Measurements from ENCODE around the gene LYRM4. TPM values are rescaled to one million over a fixed set of nuclear protein-coding genes. Genes with fewer than 3 reads are reported as not detected.

The LYRM4 gene
- total and polyA plus RNA-seq, 2 donors (not counting 1 experiment from before 2014, with no cell fraction given) = 22.1 to 29.5 TPM

DNA sequence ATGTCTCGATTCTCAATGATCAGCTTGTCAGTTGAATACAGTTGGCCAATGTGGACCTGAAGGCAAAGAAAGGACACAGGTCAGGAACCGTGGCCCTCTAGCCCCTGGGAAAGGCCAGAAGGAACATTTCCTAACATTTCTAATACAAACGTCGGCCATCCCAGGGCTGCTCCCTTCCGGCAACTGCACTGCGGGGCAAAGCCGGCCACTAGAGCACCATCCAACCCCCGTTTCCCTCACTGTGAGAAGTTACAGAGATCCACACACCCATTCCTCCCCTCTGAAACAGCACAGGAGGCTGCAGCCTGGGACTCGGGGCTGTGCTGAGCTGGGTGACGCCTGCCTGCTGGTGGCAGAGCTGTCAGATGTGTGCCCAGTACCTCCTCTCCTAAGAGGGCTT, 151.3 kb downstream of the LYRM4 start:
- intact Hi-C loops (cut with micrococcal nuclease) = no loop called here
- TF ChIP-seq EZH2 (IDR thresholded peaks at IDR 0.05; ENCODE audit: borderline replicate concordance, insufficient read depth, low read depth, low read length, poor library complexity, severe bottlenecking) = no peak
- TF ChIP-seq, protein P1, sequence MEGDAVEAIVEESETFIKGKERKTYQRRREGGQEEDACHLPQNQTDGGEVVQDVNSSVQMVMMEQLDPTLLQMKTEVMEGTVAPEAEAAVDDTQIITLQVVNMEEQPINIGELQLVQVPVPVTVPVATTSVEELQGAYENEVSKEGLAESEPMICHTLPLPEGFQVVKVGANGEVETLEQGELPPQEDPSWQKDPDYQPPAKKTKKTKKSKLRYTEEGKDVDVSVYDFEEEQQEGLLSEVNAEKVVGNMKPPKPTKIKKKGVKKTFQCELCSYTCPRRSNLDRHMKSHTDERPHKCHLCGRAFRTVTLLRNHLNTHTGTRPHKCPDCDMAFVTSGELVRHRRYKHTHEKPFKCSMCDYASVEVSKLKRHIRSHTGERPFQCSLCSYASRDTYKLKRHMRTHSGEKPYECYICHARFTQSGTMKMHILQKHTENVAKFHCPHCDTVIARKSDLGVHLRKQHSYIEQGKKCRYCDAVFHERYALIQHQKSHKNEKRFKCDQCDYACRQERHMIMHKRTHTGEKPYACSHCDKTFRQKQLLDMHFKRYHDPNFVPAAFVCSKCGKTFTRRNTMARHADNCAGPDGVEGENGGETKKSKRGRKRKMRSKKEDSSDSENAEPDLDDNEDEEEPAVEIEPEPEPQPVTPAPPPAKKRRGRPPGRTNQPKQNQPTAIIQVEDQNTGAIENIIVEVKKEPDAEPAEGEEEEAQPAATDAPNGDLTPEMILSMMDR (IDR thresholded peaks at IDR 0.05) = no peak

DNA sequence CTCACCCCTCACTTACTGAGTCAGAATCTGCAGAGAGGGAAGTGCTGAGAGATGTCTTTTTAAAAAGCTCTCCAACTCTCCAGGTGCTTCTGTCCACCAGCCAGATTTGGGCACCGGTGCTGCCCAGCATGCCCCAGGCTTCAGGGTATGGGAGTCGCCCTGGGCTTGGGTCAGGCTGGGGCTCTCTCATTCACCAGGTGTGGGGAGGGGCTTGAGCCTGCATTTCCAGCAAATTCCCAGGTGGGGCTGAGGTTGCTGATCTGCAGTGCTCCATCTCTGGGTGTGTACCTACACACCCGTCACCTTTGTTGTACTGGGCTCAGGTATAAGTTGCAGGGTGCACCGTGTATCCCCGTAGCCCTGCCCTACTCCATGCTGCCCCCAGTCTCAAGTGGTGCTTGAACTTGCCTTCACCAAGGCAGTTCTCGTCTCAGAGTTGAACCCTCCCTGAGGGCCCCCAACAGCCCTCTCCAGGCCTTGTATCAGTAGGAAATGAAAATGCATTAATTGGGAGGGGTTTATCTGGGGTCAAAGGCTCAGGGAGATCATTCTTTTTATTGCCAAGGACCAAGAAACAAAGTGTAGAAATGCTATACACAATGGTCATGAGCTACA, 152.1 kb downstream of the LYRM4 start:
- WGBS (ENCODE audit: insufficient coverage) = 100% methylated on average over 6 of the region's 6 CpGs
- Mint-ChIP-seq H3K9me3 (ENCODE audit: insufficient read depth) (no peaks in the 10 kb centered on the region), H3K27me3 (no peaks in the 10 kb centered on the region), H3K4me1 (no peaks in the 10 kb centered on the region), H3K27ac (no peak overlapping the region), H3K4me3 (no peak overlapping the region)
- Histone ChIP-seq H3K36me3 (replicated peaks in 1 of 2; ENCODE audit: control extremely low read depth in 1 of 2, control insufficient read depth in 1 of 2, extremely low read depth in 1 of 2, insufficient read depth in 2 of 2, low read length in 1 of 2) (peaks cover 0 to 8% of the 10 kb centered on the region in 2 experiments), H3K4me3 (ENCODE audit: control extremely low read depth in 1 of 5, extremely low read depth in 1 of 5, insufficient read depth in 1 of 5, low read depth in 2 of 5, low read length in 4 of 5) (no peak overlapping the region), H3K4me1 (ENCODE audit: control insufficient read depth in 2 of 2, insufficient read depth in 2 of 2, low read length in 2 of 2) (no peaks in the 10 kb centered on the region), H2AFZ (ENCODE audit: insufficient read depth, low read depth, low read length, poor library complexity, severe bottlenecking) (no peak overlapping the region), H4K20me1 (ENCODE audit: control insufficient read depth, insufficient read depth, low read length, poor library complexity, severe bottlenecking) (no peaks in the 10 kb centered on the region), H3K4me2 (replicated peaks; ENCODE audit: low read depth, low read length, poor library complexity, severe bottlenecking) (no peak overlapping the region), H3K27me3 (replicated peaks in 1 of 4; ENCODE audit: control extremely low read depth in 1 of 4, control insufficient read depth in 3 of 4, insufficient read depth in 4 of 4, low read length in 3 of 4) (no peaks in the 10 kb centered on the region), H3K9me3 (ENCODE audit: control extremely low read depth in 1 of 3, control insufficient read depth in 2 of 3, insufficient read depth in 1 of 3, low read length in 2 of 3) (no peaks in the 10 kb centered on the region), H3K9ac (ENCODE audit: low read length) (no peak overlapping the region), H3K27ac (ENCODE audit: low read length in 2 of 2) (no peak overlapping the region), H3K79me2 (ENCODE audit: control insufficient read depth, insufficient read depth, low read length) (no peaks in the 10 kb centered on the region)
- ATAC-seq (ENCODE audit: low read depth) (no peak), DNase-seq (no peak)
- CTCF ChIA-PET = no interaction called here
- TF ChIP-seq EZH2 (IDR thresholded peaks at IDR 0.05; ENCODE audit: borderline replicate concordance, insufficient read depth, low read depth, low read length, poor library complexity, severe bottlenecking) = no peak
- TF ChIP-seq, protein P1 (IDR thresholded peaks at IDR 0.05) = no peak
- intact Hi-C loops (cut with micrococcal nuclease) = no loop called here
- POLR2A ChIA-PET = no interaction called here

More for the DNA sequence above, 151.3 kb downstream of the LYRM4 start:
- no peaks in the 10 kb centered on the region for H3K4me1 ChIP-seq (ENCODE audit: control insufficient read depth in 2 of 2, insufficient read depth in 2 of 2, low read length in 2 of 2)
- H3K4me2 ChIP-seq (replicated peaks; ENCODE audit: low read depth, low read length, poor library complexity, severe bottlenecking) = no peak overlapping the region
- no peak overlapping the region for H3K9ac ChIP-seq (ENCODE audit: low read length)
- no peak overlapping the region for H2AFZ ChIP-seq (ENCODE audit: insufficient read depth, low read depth, low read length, poor library complexity, severe bottlenecking)
- H3K4me1 Mint-ChIP-seq = no peaks in the 10 kb centered on the region
- CTCF ChIA-PET = no interaction called here
- no peaks in the 10 kb centered on the region for H3K79me2 ChIP-seq (ENCODE audit: control insufficient read depth, insufficient read depth, low read length)
- POLR2A ChIA-PET = no interaction called here
- peaks cover 0 to 8% of the 10 kb centered on the region in 2 experiments for H3K36me3 ChIP-seq (replicated peaks in 1 of 2; ENCODE audit: control extremely low read depth in 1 of 2, control insufficient read depth in 1 of 2, extremely low read depth in 1 of 2, insufficient read depth in 2 of 2, low read length in 1 of 2)
- H3K27me3 Mint-ChIP-seq = no peaks in the 10 kb centered on the region
- no peaks in the 10 kb centered on the region for H4K20me1 ChIP-seq (ENCODE audit: control insufficient read depth, insufficient read depth, low read length, poor library complexity, severe bottlenecking)
- H3K4me3 Mint-ChIP-seq = no peak overlapping the region
- no peak overlapping the region for H3K27ac ChIP-seq (ENCODE audit: low read length in 2 of 2)
- H3K9me3 ChIP-seq (ENCODE audit: control extremely low read depth in 1 of 3, control insufficient read depth in 2 of 3, insufficient read depth in 1 of 3, low read length in 2 of 3) = no peaks in the 10 kb centered on the region
- no peak for DNase-seq
- H3K4me3 ChIP-seq (ENCODE audit: control extremely low read depth in 1 of 5, extremely low read depth in 1 of 5, insufficient read depth in 1 of 5, low read depth in 2 of 5, low read length in 4 of 5) = no peak overlapping the region
- WGBS (ENCODE audit: insufficient coverage) = 97% methylated on average over 8 of the region's 10 CpGs
- H3K27ac Mint-ChIP-seq = no peak overlapping the region
- no peaks in the 10 kb centered on the region for H3K9me3 Mint-ChIP-seq (ENCODE audit: insufficient read depth)
- no peak for ATAC-seq (ENCODE audit: low read depth)
- H3K27me3 ChIP-seq (replicated peaks in 1 of 4; ENCODE audit: control extremely low read depth in 1 of 4, control insufficient read depth in 3 of 4, insufficient read depth in 4 of 4, low read length in 3 of 4) = no peaks in the 10 kb centered on the region
